Ecto neural progenitor cell (in vitro differentiated cells): ENCODE results near the gene INPP5E.

Experiments
- DNase-seq: peaks from one replicate; pipeline ENCODE4 v3.0.0-alpha.2; 2018; ENCODE audit warnings: low spot score

Gene INPP5E

GRCh38 chr9:136385015-136385414 lies 54.6 kb downstream of the INPP5E start:
- no peak for DNase-seq

GRCh38 chr9:136383436-136383835 lies 56.2 kb downstream of the INPP5E start:
- DNase-seq: no peak

- no peak for DNase-seq
Observed at GRCh38 chr9:136381966-136382513, 57.6 kb downstream of the INPP5E start.

GRCh38 chr9:136381311-136381710 lies 58.3 kb downstream of the INPP5E start:
- no peak for DNase-seq

GRCh38 chr9:136380381-136380780 lies 59.3 kb downstream of the INPP5E start:
- no peak for DNase-seq

- no peak for DNase-seq
Observed at GRCh38 chr9:136379891-136380290, 59.8 kb downstream of the INPP5E start.

GRCh38 chr9:136379401-136379800 lies 60.2 kb downstream of the INPP5E start:
- no peak for DNase-seq

- DNase-seq: no peak
Observed at GRCh38 chr9:136379003-136379287, 60.7 kb downstream of the INPP5E start.
